Liver (tissue), 9 donors: ENCODE measurements around the gene LCTL. TPM values are rescaled to one million over a fixed set of nuclear protein-coding genes. Genes with fewer than 3 reads are reported as not detected.

Source experiments
- DNase-seq: peaks from one replicate; pipeline ENCODE4 v3.0.0-alpha.2; 2017; ENCODE audit warnings: low spot score
- H3K27ac ChIP-seq, 2 donors: one replicate each; pipeline ENCODE4 v1.7.0; 2013; ENCODE audit warnings: inconsistent platforms in 2 of 2, low read length in 2 of 2, control low read depth in 1 of 2, low read depth in 1 of 2, mild to moderate bottlenecking in 1 of 2
- H3K27me3 ChIP-seq, 4 donors: one replicate each; pipeline versions ENCODE4 v1.6.1 to v1.7.0; 2013; ENCODE audit warnings: low read length in 3 of 4, inconsistent platforms in 1 of 4, mild to moderate bottlenecking in 1 of 4, moderate library complexity in 1 of 4; ENCODE audit not compliant: control insufficient read depth in 4 of 4, insufficient read depth in 4 of 4
- H3K36me3 ChIP-seq, 4 donors: one replicate each; pipeline versions ENCODE4 v1.6.1 to v1.7.0; 2013; ENCODE audit warnings: low read length in 3 of 4, mild to moderate bottlenecking in 3 of 4, low read depth in 1 of 4, moderate library complexity in 1 of 4; ENCODE audit not compliant: control insufficient read depth in 4 of 4, insufficient read depth in 3 of 4
- H3K4me1 ChIP-seq, 4 donors: one replicate each; pipeline versions ENCODE4 v1.6.1 to v1.7.0; 2013; ENCODE audit warnings: low read length in 3 of 4, mild to moderate bottlenecking in 3 of 4, moderate library complexity in 1 of 4; ENCODE audit not compliant: control insufficient read depth in 4 of 4, insufficient read depth in 4 of 4
- H3K4me3 ChIP-seq, 3 donors: one replicate each; pipeline versions ENCODE4 v1.6.1 to v1.7.0; 2013; ENCODE audit warnings: low read length in 3 of 3, control low read depth in 1 of 3, low read depth in 1 of 3, mild to moderate bottlenecking in 1 of 3
- H3K9ac ChIP-seq, 2 donors: one replicate each; pipeline ENCODE4 v1.7.0; 2013; ENCODE audit warnings: low read length in 2 of 2, mild to moderate bottlenecking in 2 of 2, moderate library complexity in 2 of 2, control low read depth in 1 of 2, low read depth in 1 of 2
- H3K9me3 ChIP-seq, 4 donors: one replicate each; pipeline versions ENCODE4 v1.6.1 to v1.7.0; 2013; ENCODE audit warnings: low read length in 3 of 4; ENCODE audit not compliant: control insufficient read depth in 4 of 4
- CTCF ChIP-seq: fragments of 150-350 bp; IDR thresholded peaks from 2 replicates; pipeline ENCODE4 v1.5.1; 2017; ENCODE audit warnings: improper control_type of control experiment, low read depth, low read length; ENCODE audit not compliant: missing input control
- FOXA2 ChIP-seq: IDR thresholded peaks from 2 replicates; pipeline ENCODE4 v1.6.1; 2016; ENCODE audit warnings: antibody characterized with exemption
- GABPA ChIP-seq, 2 donors: IDR thresholded peaks in 1 of 2; conservative IDR thresholded peaks in 1 of 2; 2 replicates each; pipeline ENCODE4 v1.6.1; 2016; ENCODE audit warnings: antibody characterized with exemption in 2 of 2, mild to moderate bottlenecking in 1 of 2, moderate library complexity in 1 of 2
- HNF4A ChIP-seq, 2 donors: conservative IDR thresholded peaks; 2 replicates each; pipeline ENCODE4 v1.6.1; 2016; ENCODE audit warnings: antibody characterized with exemption in 2 of 2, mild to moderate bottlenecking in 2 of 2
- HNF4G ChIP-seq: IDR thresholded peaks from 2 replicates; pipeline ENCODE4 v1.6.1; 2016; ENCODE audit warnings: antibody characterized with exemption
- JUND ChIP-seq, 2 donors: IDR thresholded peaks; 2 replicates each; pipeline ENCODE4 v1.6.1; 2016; ENCODE audit warnings: antibody characterized with exemption in 2 of 2
- NR2F2 ChIP-seq: IDR thresholded peaks from 2 replicates; pipeline ENCODE4 v1.6.1; 2016; ENCODE audit warnings: antibody characterized with exemption
- RAD21 ChIP-seq, 2 donors: IDR thresholded peaks; 2 replicates each; pipeline ENCODE4 v1.6.1; 2016; ENCODE audit warnings: antibody characterized with exemption in 2 of 2, mild to moderate bottlenecking in 2 of 2
- REST ChIP-seq: IDR thresholded peaks from 2 replicates; pipeline ENCODE4 v1.6.1; 2016; ENCODE audit warnings: antibody characterized with exemption, mild to moderate bottlenecking
- RXRA ChIP-seq, 2 donors: IDR thresholded peaks; 2 replicates each; pipeline ENCODE4 v1.6.1; 2017 to 2018; ENCODE audit warnings: antibody characterized with exemption in 2 of 2, mild to moderate bottlenecking in 1 of 2
- SP1 ChIP-seq: IDR thresholded peaks from 2 replicates; pipeline ENCODE4 v1.6.1; 2018; ENCODE audit warnings: antibody characterized with exemption, mild to moderate bottlenecking
- TAF1 ChIP-seq: conservative IDR thresholded peaks from 2 replicates; pipeline ENCODE4 v1.6.1; 2016; ENCODE audit warnings: antibody characterized with exemption, mild to moderate bottlenecking
- YY1 ChIP-seq: IDR thresholded peaks from 2 replicates; pipeline ENCODE4 v1.6.1; 2016; ENCODE audit warnings: antibody characterized with exemption, mild to moderate bottlenecking
- WGBS: extraction: QIAGEN DNeasy Blood & Tissue Kit; methylation state at CpG from one replicate; pipeline ENCODE4 v1.1.7; 2013; 5-methylcytosine and 5-hydroxymethylcytosine counted together
- polyA plus RNA-seq, 2 donors: library from polyadenylated mRNA; stranded (reverse) in 1 of 2; unstranded in 1 of 2; fragments of 200-250 nt in 1 of 2; fragments of >200 nt in 1 of 2; fragmentation: Nextera tagmentation in 1 of 2; extraction: Ambion mirVana in 1 of 2; gene quantifications; one replicate each; pipeline versions ENCODE4 v1.2.1 to v1.2.3, GENCODE V29; 2013 to 2015
- total RNA-seq, 2 donors: library from RNA; depleted of rRNA; stranded (reverse); fragments of >200 nt; gene quantifications; one replicate each; pipeline ENCODE4 v1.2.3, GENCODE V29; 2014
- TF ChIP-seq, protein P1 (sequence below): IDR thresholded peaks from 2 replicates; pipeline ENCODE4 v1.6.1; 2016; ENCODE audit warnings: antibody characterized with exemption
- TF ChIP-seq, protein P2 (sequence below): IDR thresholded peaks from 2 replicates; pipeline ENCODE4 v1.6.1; 2016; ENCODE audit warnings: antibody characterized with exemption
- TF ChIP-seq, protein P3 (sequence below): IDR thresholded peaks from 2 replicates; pipeline ENCODE4 v1.6.1; 2016; ENCODE audit warnings: antibody characterized with exemption
- donor health status: healthy.
- donor health status: healthy.
- donor health status: healthy.
- donor health status: healthy.
- donor health status: healthy.

The LCTL gene, protein sequence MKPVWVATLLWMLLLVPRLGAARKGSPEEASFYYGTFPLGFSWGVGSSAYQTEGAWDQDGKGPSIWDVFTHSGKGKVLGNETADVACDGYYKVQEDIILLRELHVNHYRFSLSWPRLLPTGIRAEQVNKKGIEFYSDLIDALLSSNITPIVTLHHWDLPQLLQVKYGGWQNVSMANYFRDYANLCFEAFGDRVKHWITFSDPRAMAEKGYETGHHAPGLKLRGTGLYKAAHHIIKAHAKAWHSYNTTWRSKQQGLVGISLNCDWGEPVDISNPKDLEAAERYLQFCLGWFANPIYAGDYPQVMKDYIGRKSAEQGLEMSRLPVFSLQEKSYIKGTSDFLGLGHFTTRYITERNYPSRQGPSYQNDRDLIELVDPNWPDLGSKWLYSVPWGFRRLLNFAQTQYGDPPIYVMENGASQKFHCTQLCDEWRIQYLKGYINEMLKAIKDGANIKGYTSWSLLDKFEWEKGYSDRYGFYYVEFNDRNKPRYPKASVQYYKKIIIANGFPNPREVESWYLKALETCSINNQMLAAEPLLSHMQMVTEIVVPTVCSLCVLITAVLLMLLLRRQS
- total RNA-seq (not detected), polyA plus RNA-seq (under 1 TPM in 1 of 2 donors, not detected in 1; 0.13 TPM)

- DNase-seq, result no peak
- WGBS, result 77% methylated on average over 14 of the region's 14 CpGs
These were observed at the start of gene LCTL for GRCh38 chr15:66565741-66566144. LCTL (minus strand) TSS chr15:66565998; CDS start chr15:66565365, 633 bp downstream.

DNA sequence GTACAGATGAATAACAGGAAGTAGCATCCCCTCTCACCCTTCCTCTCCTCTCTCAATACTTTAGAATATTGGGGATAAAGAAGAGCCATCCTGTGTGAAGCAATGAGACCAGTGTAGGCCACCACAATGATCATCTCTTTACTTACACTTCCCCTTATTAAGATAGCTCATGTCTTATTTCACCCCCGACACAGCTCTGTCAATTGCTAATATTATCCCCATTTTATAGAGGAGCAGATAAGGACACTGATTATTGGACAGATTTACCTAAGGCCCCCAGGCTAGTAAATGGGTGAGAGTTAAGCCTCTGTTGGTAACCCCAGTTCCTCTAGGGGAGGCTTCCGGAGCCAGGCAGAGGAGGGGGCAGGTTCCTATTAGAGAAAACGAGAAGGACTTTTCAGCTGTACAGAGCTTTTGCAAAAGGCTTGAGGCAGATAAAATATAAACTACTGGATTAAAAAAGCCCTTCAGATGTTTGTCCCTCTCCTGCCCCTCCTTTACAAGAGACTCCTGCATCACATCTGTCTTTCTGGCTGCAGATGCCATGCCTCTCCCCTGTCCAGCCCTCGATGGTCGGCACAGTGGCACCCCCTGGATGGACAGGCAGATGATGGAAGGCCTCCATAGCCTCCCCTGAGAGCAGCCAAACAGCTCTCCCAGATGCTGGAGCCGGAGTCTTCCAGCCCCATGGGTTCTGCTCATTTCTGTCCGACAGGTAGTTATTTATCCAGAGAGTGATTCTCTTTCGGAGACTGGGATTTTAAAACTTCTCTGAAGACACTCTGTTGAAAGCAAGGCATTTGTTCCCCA lies 49.4 kb upstream of the LCTL start:
- TF ChIP-seq TAF1 (no peak), YY1 (no peak), GABPA (IDR thresholded peaks at IDR 0.05 in 1 of 2, conservative IDR thresholded peaks at IDR 0.05 in 1 of 2) (no peak)
- TF ChIP-seq, protein P1, sequence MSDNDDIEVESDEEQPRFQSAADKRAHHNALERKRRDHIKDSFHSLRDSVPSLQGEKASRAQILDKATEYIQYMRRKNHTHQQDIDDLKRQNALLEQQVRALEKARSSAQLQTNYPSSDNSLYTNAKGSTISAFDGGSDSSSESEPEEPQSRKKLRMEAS, result no peak
- Histone ChIP-seq H3K9ac (no peak overlapping the region), H3K27ac (no peak overlapping the region), H3K4me1 (peaks cover 13 to 44% (median 27%) of the 10 kb centered on the region in 4 donors), H3K36me3 (no peaks in the 10 kb centered on the region), H3K9me3 (no peaks in the 10 kb centered on the region), H3K4me3 (no peak overlapping the region), H3K27me3 (no peaks in the 10 kb centered on the region)
- DNase-seq, result no peak
- 78% methylated on average over 8 of the region's 8 CpGs for WGBS

More at GRCh38 chr15:66565741-66566144, at the start of gene LCTL:
- no peaks in the 10 kb centered on the region for H3K27me3 ChIP-seq
- no peak within 1 kb of the TSS for H3K4me3 ChIP-seq
- no peaks in the 10 kb centered on the region for H3K36me3 ChIP-seq
- no peak within 1 kb of the TSS for H3K27ac ChIP-seq
- H3K9ac ChIP-seq, result no peak within 1 kb of the TSS
- no peaks in the 10 kb centered on the region for H3K9me3 ChIP-seq
- TF ChIP-seq CTCF, result no peak
- TF ChIP-seq, protein P1, result no peak
- no peak for TF ChIP-seq SP1
- no peak for TF ChIP-seq YY1
- TF ChIP-seq RAD21 (IDR thresholded peaks at IDR 0.05), result no peak
- no peak for TF ChIP-seq HNF4A (conservative IDR thresholded peaks at IDR 0.05)
- TF ChIP-seq NR2F2, result no peak
- no peak for TF ChIP-seq HNF4G
- TF ChIP-seq GABPA (IDR thresholded peaks at IDR 0.05 in 1 of 2, conservative IDR thresholded peaks at IDR 0.05 in 1 of 2), result no peak
- H3K4me1 ChIP-seq, result peaks cover 0 to 5% (median 3%) of the 10 kb centered on the region in 4 donors

DNA sequence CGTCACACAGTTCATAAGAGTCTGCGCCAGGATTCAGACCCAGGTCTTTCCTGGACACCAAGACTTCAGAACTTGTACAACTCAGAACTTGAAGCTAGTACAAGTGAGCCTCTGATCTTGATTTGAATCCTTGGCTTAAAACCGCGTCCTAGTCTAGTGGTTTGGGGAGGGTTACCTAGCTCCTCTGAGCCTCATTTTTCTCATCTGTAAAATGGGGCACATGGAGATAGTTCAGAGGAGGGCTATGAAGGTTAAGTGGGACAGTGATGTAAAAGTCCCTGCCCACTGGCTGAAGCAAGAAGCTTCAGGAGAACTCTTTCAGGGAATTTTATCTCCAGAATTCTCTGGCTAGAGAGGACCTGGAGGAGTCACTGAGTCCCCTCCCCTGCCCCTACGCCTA lies 48.7 kb upstream of the LCTL start:
- Histone ChIP-seq H3K4me3 (no peak overlapping the region), H3K9ac (no peak overlapping the region), H3K27me3 (no peaks in the 10 kb centered on the region), H3K36me3 (no peaks in the 10 kb centered on the region), H3K27ac (no peak overlapping the region), H3K4me1 (peaks cover 9 to 39% (median 25%) of the 10 kb centered on the region in 4 donors), H3K9me3 (no peaks in the 10 kb centered on the region)
- DNase-seq, result no peak
- TF ChIP-seq FOXA2 (no peak), REST (no peak), HNF4G (no peak), JUND (IDR thresholded peaks at IDR 0.05) (no peak), SP1 (no peak), GABPA (IDR thresholded peaks at IDR 0.05 in 1 of 2, conservative IDR thresholded peaks at IDR 0.05 in 1 of 2) (no peak), HNF4A (conservative IDR thresholded peaks at IDR 0.05) (no peak), RXRA (IDR thresholded peaks at IDR 0.05) (no peak), TAF1 (no peak), YY1 (no peak)
- TF ChIP-seq, protein P2, sequence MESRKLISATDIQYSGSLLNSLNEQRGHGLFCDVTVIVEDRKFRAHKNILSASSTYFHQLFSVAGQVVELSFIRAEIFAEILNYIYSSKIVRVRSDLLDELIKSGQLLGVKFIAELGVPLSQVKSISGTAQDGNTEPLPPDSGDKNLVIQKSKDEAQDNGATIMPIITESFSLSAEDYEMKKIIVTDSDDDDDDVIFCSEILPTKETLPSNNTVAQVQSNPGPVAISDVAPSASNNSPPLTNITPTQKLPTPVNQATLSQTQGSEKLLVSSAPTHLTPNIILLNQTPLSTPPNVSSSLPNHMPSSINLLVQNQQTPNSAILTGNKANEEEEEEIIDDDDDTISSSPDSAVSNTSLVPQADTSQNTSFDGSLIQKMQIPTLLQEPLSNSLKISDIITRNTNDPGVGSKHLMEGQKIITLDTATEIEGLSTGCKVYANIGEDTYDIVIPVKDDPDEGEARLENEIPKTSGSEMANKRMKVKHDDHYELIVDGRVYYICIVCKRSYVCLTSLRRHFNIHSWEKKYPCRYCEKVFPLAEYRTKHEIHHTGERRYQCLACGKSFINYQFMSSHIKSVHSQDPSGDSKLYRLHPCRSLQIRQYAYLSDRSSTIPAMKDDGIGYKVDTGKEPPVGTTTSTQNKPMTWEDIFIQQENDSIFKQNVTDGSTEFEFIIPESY, result no peak
- TF ChIP-seq, protein P3, sequence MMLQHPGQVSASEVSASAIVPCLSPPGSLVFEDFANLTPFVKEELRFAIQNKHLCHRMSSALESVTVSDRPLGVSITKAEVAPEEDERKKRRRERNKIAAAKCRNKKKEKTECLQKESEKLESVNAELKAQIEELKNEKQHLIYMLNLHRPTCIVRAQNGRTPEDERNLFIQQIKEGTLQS, result no peak
- WGBS, result 95% methylated on average over 5 of the region's 5 CpGs
